GM18520 (cell line): ENCODE measurements around the gene POLR1H.
"Not testable (repeated sequence)": the region's sequence is repeated elsewhere in the genome, so short reads cannot be mapped to it uniquely, and the experiment has no call there.

Experiments used
- ATAC-seq: cut with Tn5 transposase; IDR thresholded peaks from one replicate; pipeline ENCODE4 v1.9.1; 2021; ENCODE audit not compliant: unreplicated experiment

The POLR1H gene

GRCh38 chr6:30061092-30061857, at the start of gene POLR1H:
Gene POLR1H, plus strand, starts transcription at chr6:30061265. Its CDS starts 260 bp downstream, at chr6:30061525.
- ATAC-seq = peak; percentile 69

- ATAC-seq = no peak
Measured at GRCh38 chr6:30013291-30013922, 47.7 kb upstream of the POLR1H start.

- no peak for ATAC-seq
Measured at GRCh38 chr6:30019819-30020218, 41.2 kb upstream of the POLR1H start.

- ATAC-seq = no peak
Measured at GRCh38 chr6:30020626-30021025, 40.4 kb upstream of the POLR1H start.

- ATAC-seq = no peak
Measured at GRCh38 chr6:30022189-30022588, 38.9 kb upstream of the POLR1H start.

- ATAC-seq = not testable (repeated sequence)
Measured at GRCh38 chr6:30022712-30023111, 38.4 kb upstream of the POLR1H start.

- ATAC-seq = no peak
Measured at GRCh38 chr6:30025186-30025585, 35.9 kb upstream of the POLR1H start.

GRCh38 chr6:30029588-30029987, 31.5 kb upstream of the POLR1H start:
- ATAC-seq = no peak

- ATAC-seq = no peak
Measured at GRCh38 chr6:30031381-30031780, 29.7 kb upstream of the POLR1H start.

GRCh38 chr6:30033440-30033839, 27.6 kb upstream of the POLR1H start:
- not testable (repeated sequence) for ATAC-seq

GRCh38 chr6:30035784-30036183, 25.3 kb upstream of the POLR1H start:
- ATAC-seq = no peak

- ATAC-seq = no peak
Measured at GRCh38 chr6:30037182-30037788, 23.8 kb upstream of the POLR1H start.

- ATAC-seq = no peak
Measured at GRCh38 chr6:30041221-30041620, 19.8 kb upstream of the POLR1H start.

GRCh38 chr6:30041821-30042220, 19.2 kb upstream of the POLR1H start:
- ATAC-seq = no peak

GRCh38 chr6:30042476-30042875, 18.6 kb upstream of the POLR1H start:
- no peak for ATAC-seq

- no peak for ATAC-seq
Measured at GRCh38 chr6:30042914-30043313, 18.2 kb upstream of the POLR1H start.

- ATAC-seq = no peak
Measured at GRCh38 chr6:30043744-30044143, 17.3 kb upstream of the POLR1H start.

GRCh38 chr6:30044630-30045029, 16.4 kb upstream of the POLR1H start:
- ATAC-seq = no peak

- ATAC-seq = no peak
Measured at GRCh38 chr6:30047220-30047619, 13.8 kb upstream of the POLR1H start.

GRCh38 chr6:30053682-30054081, 7.4 kb upstream of the POLR1H start:
- ATAC-seq = no peak

- ATAC-seq = no peak
Measured at GRCh38 chr6:30055513-30055912, 5.6 kb upstream of the POLR1H start.

- peak; percentile 16 for ATAC-seq
Measured at GRCh38 chr6:30060606-30061091, 416 bp upstream of the POLR1H start.
